ENCODE data around the gene COL9A1.

GRCh38 chr6:70176842-70177550, 125.9 kb downstream of the COL9A1 start:
- TF ChIP-seq TCF7L2 (IDR thresholded peaks at IDR 0.05; ENCODE audit: low read depth, low read length) (no peak), CTCF (IDR thresholded peaks at IDR 0.05) (no peak), REST (IDR thresholded peaks at IDR 0.05; ENCODE audit: insufficient read depth in 1 of 2, low read depth in 2 of 2, low read length in 1 of 2) (no peak), POLR2AphosphoS5 (IDR thresholded peaks at IDR 0.05; ENCODE audit: low read depth, low read length) (no peak)
